CD4-positive, alpha-beta T cell (primary cell): Measurements from ENCODE around the gene IGFBP4. TPM values are rescaled to one million over a fixed set of nuclear protein-coding genes. Genes with fewer than 3 reads are reported as not detected.

Experiments
- ATAC-seq: fragments of 200-7000 bp; cut with Tn5 transposase; one replicate; pipeline ENCODE4 v1.10.0; 2022; ENCODE audit warnings: mild to moderate bottlenecking; ENCODE audit not compliant: poor library complexity
- CTCF ChIA-PET: fragments of 350-600 bp; sonication (Branson Sonifier 250); formaldehyde crosslinking; loops from one replicate; lab custom pipeline; 2021; ENCODE audit warnings: antibody characterized with exemption, inconsistent platforms; lab: Charles Lee
- POLR2A ChIA-PET: fragments of 350-600 bp; sonication (Branson Sonifier 250); formaldehyde crosslinking; loops from one replicate; lab custom pipeline; 2021; ENCODE audit warnings: antibody characterized with exemption, inconsistent platforms; lab: Charles Lee
- DNase-seq, 14 experiments: peaks; one replicate each; pipeline ENCODE4 v3.0.0-alpha.2; 2013 to 2020; ENCODE audit warnings: mixed read lengths in 2 of 14
- H3K27ac ChIP-seq, 2 donors: one replicate each; pipeline versions ENCODE4 v1.5.1 to v1.7.0; 2013; ENCODE audit warnings: low read length in 2 of 2, low read depth in 1 of 2, mild to moderate bottlenecking in 1 of 2
- H3K27me3 ChIP-seq, 2 experiments: 1 replicate in 1 of 2; 2 replicates in 1 of 2; pipeline versions ENCODE4 v1.6.1 to v1.7.0; 2013; ENCODE audit warnings: low read length in 2 of 2, control low read depth in 1 of 2, mild to moderate bottlenecking in 1 of 2, moderate library complexity in 1 of 2; ENCODE audit not compliant: insufficient read depth in 2 of 2, control insufficient read depth in 1 of 2
- H3K36me3 ChIP-seq: one replicate; pipeline ENCODE4 v1.6.1; 2013; ENCODE audit warnings: low read length, control low read depth; ENCODE audit not compliant: insufficient read depth
- H3K4me1 ChIP-seq: one replicate; pipeline ENCODE4 v1.6.1; 2013; ENCODE audit warnings: low read length, control low read depth; ENCODE audit not compliant: insufficient read depth
- H3K4me3 ChIP-seq: one replicate; pipeline ENCODE4 v1.5.1; 2013; ENCODE audit warnings: mild to moderate bottlenecking, low read length, moderate library complexity
- H3K9me3 ChIP-seq, 2 experiments: 1 replicate in 1 of 2; 2 replicates in 1 of 2; pipeline versions ENCODE4 v1.6.1 to v1.7.0; 2013; ENCODE audit warnings: low read length in 2 of 2, mild to moderate bottlenecking in 2 of 2, control low read depth in 1 of 2, moderate library complexity in 1 of 2; ENCODE audit not compliant: control insufficient read depth in 1 of 2, insufficient read depth in 1 of 2
- H3K27ac Mint-ChIP-seq: one replicate; pipeline ENCODE4 v1.8.0; 2020; ENCODE audit warnings: mixed read lengths
- H3K27me3 Mint-ChIP-seq: one replicate; pipeline ENCODE4 v1.8.0; 2021; ENCODE audit warnings: mixed read lengths
- H3K36me3 Mint-ChIP-seq: one replicate; pipeline ENCODE4 v1.8.0; 2021; ENCODE audit warnings: low read depth, mixed read lengths
- H3K4me1 Mint-ChIP-seq: one replicate; pipeline ENCODE4 v1.8.0; 2021; ENCODE audit warnings: low read depth, mixed read lengths
- H3K4me3 Mint-ChIP-seq: one replicate; pipeline ENCODE4 v1.8.0; 2020; ENCODE audit warnings: mild to moderate bottlenecking, mixed read lengths
- H3K9me3 Mint-ChIP-seq: one replicate; pipeline ENCODE4 v1.8.0; 2020; ENCODE audit warnings: mixed read lengths
- CTCF ChIP-seq: fragments of 200-600 bp; IDR thresholded peaks from one replicate; pipeline ENCODE4 v1.8.0; 2022; ENCODE audit warnings: antibody characterized with exemption, mild to moderate bottlenecking
- intact Hi-C, 2 experiments: fragments of 100-400 bp; cut with DNase I in 1 of 2; cut with micrococcal nuclease in 1 of 2; formaldehyde crosslinking; loops; one replicate each; pipeline versions ENCODE4 v1.15.1 to v1.9.0; 2023 to 2025; cut with DNase I, micrococcal nuclease
- total RNA-seq, 174 experiments: library from RNA in 2 of 174; stranded (reverse) in 2 of 174; gene quantifications; one replicate each; pipeline ENCODE4 v1.2.3 and lab custom pipeline; 2021 to 2026

IGFBP4 gene
- total RNA-seq, 2 experiments from 2014 or later, result 2.5 to 2.6 TPM

GRCh38 chr17:40500190-40500589 lies 56.9 kb downstream of the IGFBP4 start:
- H3K9me3 Mint-ChIP-seq, result no peaks in the 10 kb centered on the region
- no peak for TF ChIP-seq CTCF
- H3K4me1 Mint-ChIP-seq, result no peaks in the 10 kb centered on the region
- intact Hi-C loops, result no loop called here
- POLR2A ChIA-PET, result no interaction called here
- H3K27ac Mint-ChIP-seq, result no peak overlapping the region
- no peaks in the 10 kb centered on the region for H3K9me3 ChIP-seq
- ATAC-seq, result no peak
- no peaks in the 10 kb centered on the region for H3K36me3 Mint-ChIP-seq
- CTCF ChIA-PET, result no interaction called here
- H3K27me3 ChIP-seq, result no peaks in the 10 kb centered on the region
- no peaks in the 10 kb centered on the region for H3K36me3 ChIP-seq
- no peak overlapping the region for H3K4me3 Mint-ChIP-seq
- H3K4me3 ChIP-seq, result no peak overlapping the region
- no peaks in the 10 kb centered on the region for H3K27me3 Mint-ChIP-seq
- no peak for DNase-seq
- H3K27ac ChIP-seq, result no peak overlapping the region
- H3K4me1 ChIP-seq, result no peaks in the 10 kb centered on the region

GRCh38 chr17:40500709-40501108 lies 57.5 kb downstream of the IGFBP4 start:
- Mint-ChIP-seq H3K9me3 (no peaks in the 10 kb centered on the region), H3K4me3 (no peak overlapping the region), H3K4me1 (no peaks in the 10 kb centered on the region), H3K27me3 (no peaks in the 10 kb centered on the region), H3K36me3 (no peaks in the 10 kb centered on the region), H3K27ac (no peak overlapping the region)
- POLR2A ChIA-PET, result no interaction called here
- Histone ChIP-seq H3K27me3 (no peaks in the 10 kb centered on the region), H3K27ac (no peak overlapping the region), H3K9me3 (no peaks in the 10 kb centered on the region), H3K36me3 (no peaks in the 10 kb centered on the region), H3K4me3 (no peak overlapping the region), H3K4me1 (no peaks in the 10 kb centered on the region)
- no peak for TF ChIP-seq CTCF
- intact Hi-C loops, result no loop called here
- DNase-seq (no peak), ATAC-seq (no peak)
- CTCF ChIA-PET, result no interaction called here

GRCh38 chr17:40501499-40501911 lies 58.3 kb downstream of the IGFBP4 start, which contains the start of gene TNS4:
TNS4 (minus strand) TSS chr17:40501623; CDS start chr17:40496425, 5,198 bp downstream.
- ChIA-PET CTCF (no interaction called here), POLR2A (interaction anchor here (0.9 to 1.0 kb wide), 3 partner anchors 11 to 21 kb away, joined by 3 to 4 read pairs (median 4); no protein-coding TSS in a partner anchor)
- no peak within 1 kb of the TSS for H3K27ac ChIP-seq
- no peaks in the 10 kb centered on the region for H3K36me3 Mint-ChIP-seq
- DNase-seq (no peak), ATAC-seq (no peak)
- H3K9me3 ChIP-seq, result no peaks in the 10 kb centered on the region
- H3K4me3 Mint-ChIP-seq, result no peak within 1 kb of the TSS
- TF ChIP-seq CTCF, result no peak
- no peaks in the 10 kb centered on the region for H3K4me1 ChIP-seq
- intact Hi-C loops, result no loop called here
- no peaks in the 10 kb centered on the region for H3K36me3 ChIP-seq
- no peak within 1 kb of the TSS for H3K4me3 ChIP-seq
- H3K27ac Mint-ChIP-seq, result no peak within 1 kb of the TSS
- H3K27me3 Mint-ChIP-seq, result no peaks in the 10 kb centered on the region
- no peaks in the 10 kb centered on the region for H3K4me1 Mint-ChIP-seq
- no peaks in the 10 kb centered on the region for H3K9me3 Mint-ChIP-seq
- H3K27me3 ChIP-seq, result no peaks in the 10 kb centered on the region
